ENCODE measurements around the gene HSD17B2. TPM values are rescaled to one million over a fixed set of nuclear protein-coding genes. Genes with fewer than 3 reads are reported as not detected.
"Not testable (repeated sequence)": the region's sequence is repeated elsewhere in the genome, so short reads cannot be mapped to it uniquely, and the experiment has no call there.

The HSD17B2 gene
- total RNA-seq, 1 experiment from 2014 or later, result not detected

- Histone ChIP-seq H3K27ac (ENCODE audit: low read length) (no peak overlapping the region), H3K4me1 (ENCODE audit: low read length) (no peaks in the 10 kb centered on the region), H3K9me2 (replicated peaks; ENCODE audit: insufficient read depth, low read length) (no peaks in the 10 kb centered on the region), H4K20me1 (ENCODE audit: insufficient read depth, low read depth, low read length) (no peaks in the 10 kb centered on the region), H3K79me2 (ENCODE audit: low read length) (no peaks in the 10 kb centered on the region), H3K4me3 (ENCODE audit: low read length) (no peak overlapping the region), H2AFZ (ENCODE audit: low read length) (no peak overlapping the region), H3K9me3 (ENCODE audit: low read length) (no peaks in the 10 kb centered on the region), H3K36me3 (ENCODE audit: insufficient read depth, low read length) (no peaks in the 10 kb centered on the region), H3K27me3 (ENCODE audit: low read length) (no peaks in the 10 kb centered on the region), H3K9ac (ENCODE audit: low read length) (no peak overlapping the region), H3K4me2 (ENCODE audit: low read depth, low read length, poor library complexity, severe bottlenecking) (no peak overlapping the region)
- no peak for DNase-seq
These were observed 58.7 kb downstream of the HSD17B2 start for GRCh38 chr16:82093666-82094300.

GRCh38 chr16:82094942-82095540 lies 60.0 kb downstream of the HSD17B2 start:
- no peak overlapping the region for H2AFZ ChIP-seq (ENCODE audit: low read length)
- DNase-seq, result no peak
- H3K27me3 ChIP-seq (ENCODE audit: low read length), result no peaks in the 10 kb centered on the region

GRCh38 chr16:82096641-82097040 lies 61.6 kb downstream of the HSD17B2 start:
- Histone ChIP-seq H3K9me2 (replicated peaks; ENCODE audit: insufficient read depth, low read length) (no peaks in the 10 kb centered on the region), H3K36me3 (ENCODE audit: insufficient read depth, low read length) (no peaks in the 10 kb centered on the region), H3K27ac (ENCODE audit: low read length) (no peak overlapping the region), H4K20me1 (ENCODE audit: insufficient read depth, low read depth, low read length) (no peaks in the 10 kb centered on the region), H3K9ac (ENCODE audit: low read length) (no peak overlapping the region), H2AFZ (ENCODE audit: low read length) (no peak overlapping the region), H3K9me3 (ENCODE audit: low read length) (no peaks in the 10 kb centered on the region), H3K79me2 (ENCODE audit: low read length) (no peaks in the 10 kb centered on the region), H3K27me3 (ENCODE audit: low read length) (no peaks in the 10 kb centered on the region), H3K4me3 (ENCODE audit: low read length) (no peak overlapping the region), H3K4me2 (ENCODE audit: low read depth, low read length, poor library complexity, severe bottlenecking) (no peak overlapping the region), H3K4me1 (ENCODE audit: low read length) (no peaks in the 10 kb centered on the region)
- DNase-seq, result no peak

More at GRCh38 chr16:82094942-82095540, 60.0 kb downstream of the HSD17B2 start:
- Histone ChIP-seq H3K4me2 (ENCODE audit: low read depth, low read length, poor library complexity, severe bottlenecking) (no peak overlapping the region), H3K4me3 (ENCODE audit: low read length) (no peak overlapping the region), H3K9me2 (replicated peaks; ENCODE audit: insufficient read depth, low read length) (no peaks in the 10 kb centered on the region), H3K79me2 (ENCODE audit: low read length) (no peaks in the 10 kb centered on the region), H3K4me1 (ENCODE audit: low read length) (no peaks in the 10 kb centered on the region), H3K27ac (ENCODE audit: low read length) (no peak overlapping the region), H3K9me3 (ENCODE audit: low read length) (no peaks in the 10 kb centered on the region), H3K9ac (ENCODE audit: low read length) (no peak overlapping the region), H3K36me3 (ENCODE audit: insufficient read depth, low read length) (no peaks in the 10 kb centered on the region), H4K20me1 (ENCODE audit: insufficient read depth, low read depth, low read length) (no peaks in the 10 kb centered on the region)

GRCh38 chr16:82105107-82105506 lies 70.1 kb downstream of the HSD17B2 start:
- Histone ChIP-seq H3K9me2 (replicated peaks; ENCODE audit: insufficient read depth, low read length) (no peaks in the 10 kb centered on the region), H3K9ac (ENCODE audit: low read length) (no peak overlapping the region), H3K9me3 (ENCODE audit: low read length) (no peaks in the 10 kb centered on the region), H3K4me1 (ENCODE audit: low read length) (no peaks in the 10 kb centered on the region), H3K27ac (ENCODE audit: low read length) (no peak overlapping the region), H3K4me2 (ENCODE audit: low read depth, low read length, poor library complexity, severe bottlenecking) (no peak overlapping the region), H3K27me3 (ENCODE audit: low read length) (no peaks in the 10 kb centered on the region), H2AFZ (ENCODE audit: low read length) (no peak overlapping the region), H3K36me3 (ENCODE audit: insufficient read depth, low read length) (no peaks in the 10 kb centered on the region), H3K4me3 (ENCODE audit: low read length) (no peak overlapping the region), H4K20me1 (ENCODE audit: insufficient read depth, low read depth, low read length) (no peaks in the 10 kb centered on the region), H3K79me2 (ENCODE audit: low read length) (no peaks in the 10 kb centered on the region)
- DNase-seq, result no peak

- Histone ChIP-seq H3K79me2 (ENCODE audit: low read length) (no peaks in the 10 kb centered on the region), H3K4me3 (ENCODE audit: low read length) (no peak overlapping the region), H3K9ac (ENCODE audit: low read length) (no peak overlapping the region), H3K4me2 (ENCODE audit: low read depth, low read length, poor library complexity, severe bottlenecking) (no peak overlapping the region), H3K36me3 (ENCODE audit: insufficient read depth, low read length) (no peaks in the 10 kb centered on the region), H2AFZ (ENCODE audit: low read length) (no peak overlapping the region), H3K27me3 (ENCODE audit: low read length) (no peaks in the 10 kb centered on the region), H4K20me1 (ENCODE audit: insufficient read depth, low read depth, low read length) (no peaks in the 10 kb centered on the region), H3K27ac (ENCODE audit: low read length) (no peak overlapping the region), H3K9me3 (ENCODE audit: low read length) (no peaks in the 10 kb centered on the region), H3K9me2 (replicated peaks; ENCODE audit: insufficient read depth, low read length) (no peaks in the 10 kb centered on the region), H3K4me1 (ENCODE audit: low read length) (no peaks in the 10 kb centered on the region)
- DNase-seq, result no peak
These were observed 73.0 kb downstream of the HSD17B2 start for GRCh38 chr16:82108100-82108499.

- Histone ChIP-seq H3K9me3 (ENCODE audit: low read length) (no peaks in the 10 kb centered on the region), H3K9me2 (replicated peaks; ENCODE audit: insufficient read depth, low read length) (no peaks in the 10 kb centered on the region), H3K27me3 (ENCODE audit: low read length) (no peaks in the 10 kb centered on the region), H3K36me3 (ENCODE audit: insufficient read depth, low read length) (no peaks in the 10 kb centered on the region), H2AFZ (ENCODE audit: low read length) (no peak overlapping the region), H4K20me1 (ENCODE audit: insufficient read depth, low read depth, low read length) (no peaks in the 10 kb centered on the region), H3K79me2 (ENCODE audit: low read length) (no peaks in the 10 kb centered on the region), H3K9ac (ENCODE audit: low read length) (no peak overlapping the region), H3K4me3 (ENCODE audit: low read length) (no peak overlapping the region), H3K4me1 (ENCODE audit: low read length) (no peaks in the 10 kb centered on the region), H3K27ac (ENCODE audit: low read length) (no peak overlapping the region), H3K4me2 (ENCODE audit: low read depth, low read length, poor library complexity, severe bottlenecking) (no peak overlapping the region)
- DNase-seq, result no peak
These were observed 73.7 kb downstream of the HSD17B2 start for GRCh38 chr16:82108774-82109173.

GRCh38 chr16:82109266-82109665 lies 74.2 kb downstream of the HSD17B2 start:
- H3K4me3 ChIP-seq (ENCODE audit: low read length); H3K4me1 ChIP-seq (ENCODE audit: low read length): not testable (repeated sequence)

GRCh38 chr16:82111944-82112343 lies 76.9 kb downstream of the HSD17B2 start:
- Histone ChIP-seq H3K9me2 (replicated peaks; ENCODE audit: insufficient read depth, low read length) (no peaks in the 10 kb centered on the region), H3K4me2 (ENCODE audit: low read depth, low read length, poor library complexity, severe bottlenecking) (no peak overlapping the region), H3K27me3 (ENCODE audit: low read length) (no peaks in the 10 kb centered on the region), H3K79me2 (ENCODE audit: low read length) (no peaks in the 10 kb centered on the region), H3K4me1 (ENCODE audit: low read length) (no peaks in the 10 kb centered on the region), H3K9me3 (ENCODE audit: low read length) (no peaks in the 10 kb centered on the region), H3K9ac (ENCODE audit: low read length) (no peak overlapping the region), H4K20me1 (ENCODE audit: insufficient read depth, low read depth, low read length) (no peaks in the 10 kb centered on the region), H3K27ac (ENCODE audit: low read length) (no peak overlapping the region), H3K36me3 (ENCODE audit: insufficient read depth, low read length) (no peaks in the 10 kb centered on the region), H3K4me3 (ENCODE audit: low read length) (no peak overlapping the region), H2AFZ (ENCODE audit: low read length) (no peak overlapping the region)
- DNase-seq, result no peak

More at GRCh38 chr16:82109266-82109665, 74.2 kb downstream of the HSD17B2 start:
- H3K9me2 ChIP-seq (replicated peaks; ENCODE audit: insufficient read depth, low read length); H3K4me2 ChIP-seq (ENCODE audit: low read depth, low read length, poor library complexity, severe bottlenecking); H3K9me3 ChIP-seq (ENCODE audit: low read length); H4K20me1 ChIP-seq (ENCODE audit: insufficient read depth, low read depth, low read length); H3K36me3 ChIP-seq (ENCODE audit: insufficient read depth, low read length); H3K27ac ChIP-seq (ENCODE audit: low read length); H3K9ac ChIP-seq (ENCODE audit: low read length); H3K79me2 ChIP-seq (ENCODE audit: low read length); H2AFZ ChIP-seq (ENCODE audit: low read length); H3K27me3 ChIP-seq (ENCODE audit: low read length); DNase-seq: not testable (repeated sequence)

All from Karpas-422 (cell line).